GM12878 (cell line): Measurements from ENCODE around the gene PLCG2. TPM values are rescaled to one million over a fixed set of nuclear protein-coding genes. Genes with fewer than 3 reads are reported as not detected.

Experiments
- ATAC-seq: fragments of 200-7000 bp; cut with Tn5 transposase; 3 replicates; pipeline ENCODE4 v1.9.1; 2020; ENCODE audit warnings: mild to moderate bottlenecking, moderate library complexity
- BruUV-seq: library from RNA; stranded (reverse); fragments of 400-500 nt; replicated peaks from 2 replicates; lab custom pipeline; 2021; lab: Mats Ljungman, UMichigan
- CTCF ChIA-PET: fragments of 300-600 bp; sonication (Branson Sonifier 250); formaldehyde crosslinking; extraction: SDS; loops from one replicate; lab custom pipeline; 2021; ENCODE audit warnings: inconsistent platforms; lab: Yijun Ruan, JAX
- POLR2A ChIA-PET: fragments of 350-600 bp; formaldehyde crosslinking; extraction: SDS; loops from one replicate; lab custom pipeline; 2021; ENCODE audit warnings: inconsistent platforms; lab: Charles Lee
- RAD21 ChIA-PET: fragments of 300-600 bp; sonication (Branson Sonifier 250); formaldehyde crosslinking; loops from one replicate; lab custom pipeline; 2023; ENCODE audit warnings: antibody characterized with exemption; ENCODE audit not compliant: unreplicated experiment; lab: Charles Lee
- SMC1A ChIA-PET: fragments of 300-600 bp; sonication (Branson Sonifier 250); formaldehyde crosslinking; loops from one replicate; lab custom pipeline; 2023; ENCODE audit not compliant: unreplicated experiment, uncharacterized antibody; lab: Charles Lee
- DNase-seq: peaks from one replicate; pipeline ENCODE4 v3.0.0-alpha.2; 2011; ENCODE audit warnings: low read depth, low spot score
- FAIRE-seq: peaks from 3 replicates; lab custom pipeline; 2011; peaks lifted over from hg19 to GRCh38; lab: Jason Lieb, UNC
- H2AFZ ChIP-seq: 2 replicates; pipeline ENCODE4 v1.6.0; 2011; ENCODE audit warnings: low read depth, low read length, control low read depth; ENCODE audit not compliant: control insufficient read depth
- H3K27ac ChIP-seq: 2 replicates; pipeline ENCODE4 v1.5.1; 2011; ENCODE audit warnings: control low read depth; ENCODE audit not compliant: control insufficient read depth, insufficient read depth
- H3K27me3 ChIP-seq, 2 experiments: replicated peaks in 1 of 2; 2 replicates each; pipeline versions ENCODE4 v1.6.0 to v1.6.1; 2011; ENCODE audit warnings: low read length in 1 of 2; ENCODE audit not compliant: control insufficient read depth in 2 of 2, insufficient read depth in 2 of 2
- H3K36me3 ChIP-seq, 2 experiments: 2 replicates each; pipeline ENCODE4 v1.5.1; 2011; ENCODE audit warnings: low read length in 1 of 2; ENCODE audit not compliant: control insufficient read depth in 2 of 2, insufficient read depth in 2 of 2
- H3K4me1 ChIP-seq: 2 replicates; pipeline ENCODE4 v1.6.1; 2011; ENCODE audit warnings: mild to moderate bottlenecking, low read length, moderate library complexity, mixed read lengths; ENCODE audit not compliant: control insufficient read depth, insufficient read depth
- H3K4me2 ChIP-seq: 2 replicates; pipeline ENCODE4 v1.6.0; 2011; ENCODE audit warnings: control low read depth; ENCODE audit not compliant: control insufficient read depth, insufficient read depth
- H3K4me3 ChIP-seq: fragments of 200-600 bp; sonication (generic); 2 replicates; pipeline ENCODE4 v1.5.1; 2016
- H3K79me2 ChIP-seq: 2 replicates; pipeline ENCODE4 v1.6.0; 2011; ENCODE audit warnings: low read length; ENCODE audit not compliant: control insufficient read depth, insufficient read depth
- H3K9ac ChIP-seq: 2 replicates; pipeline ENCODE4 v1.8.0; 2011; ENCODE audit warnings: low read length, control low read depth, mixed read lengths; ENCODE audit not compliant: control insufficient read depth, insufficient read depth
- H3K9me3 ChIP-seq: replicated peaks from 3 replicates; pipeline ENCODE4 v1.5.1; 2011; ENCODE audit warnings: mild to moderate bottlenecking, low read length; ENCODE audit not compliant: control insufficient read depth, insufficient read depth
- H4K20me1 ChIP-seq: 2 replicates; pipeline ENCODE4 v1.6.0; 2011; ENCODE audit not compliant: control insufficient read depth, insufficient read depth
- CBX5 ChIP-seq: sonication (generic); IDR thresholded peaks from 2 replicates; pipeline ENCODE4 v1.6.1; 2016; ENCODE audit warnings: low read depth, moderate library complexity, mild to moderate bottlenecking, inconsistent platforms
- CEBPB ChIP-seq, 2 experiments: fragments of 150-350 bp in 1 of 2; IDR thresholded peaks; 2 replicates each; pipeline ENCODE4 v1.6.1; 2012 to 2014; ENCODE audit warnings: low read depth in 2 of 2, low read length in 2 of 2, borderline replicate concordance in 1 of 2, inconsistent platforms in 1 of 2
- HSF1 ChIP-seq: fragments of 150-350 bp; IDR thresholded peaks from 2 replicates; pipeline ENCODE4 v1.6.1; 2014; ENCODE audit warnings: mild to moderate bottlenecking, low read depth, low read length
- IKZF1 ChIP-seq: fragments of 450-650 bp; conservative IDR thresholded peaks from 2 replicates; pipeline ENCODE4 v1.6.1; 2017; ENCODE audit warnings: antibody characterized with exemption, mild to moderate bottlenecking
- NFYB ChIP-seq: IDR thresholded peaks from 2 replicates; pipeline ENCODE4 v1.6.1; 2011; ENCODE audit warnings: low read depth, mild to moderate bottlenecking, low read length, improper control_type of control experiment, moderate library complexity; ENCODE audit not compliant: insufficient read depth
- POLR2AphosphoS2 ChIP-seq: IDR thresholded peaks from 2 replicates; pipeline ENCODE4 v1.6.1; 2011; ENCODE audit warnings: low read depth, mild to moderate bottlenecking, low read length, improper control_type of control experiment, moderate library complexity
- RELA ChIP-seq: fragments of 450-650 bp; IDR thresholded peaks from 2 replicates; pipeline ENCODE4 v1.8.0; 2014; ENCODE audit warnings: borderline replicate concordance; ENCODE audit not compliant: partially characterized antibody
- RUNX3 ChIP-seq: IDR thresholded peaks from 2 replicates; pipeline ENCODE4 v1.6.1; 2012; ENCODE audit warnings: low read length, inconsistent platforms
- STAT3 ChIP-seq: IDR thresholded peaks from 2 replicates; pipeline ENCODE4 v1.6.1; 2011; ENCODE audit warnings: low read depth, low read length, improper control_type of control experiment
- YY1 ChIP-seq: IDR thresholded peaks from 2 replicates; pipeline ENCODE4 v1.6.1; 2011; ENCODE audit warnings: low read depth, mild to moderate bottlenecking, low read length
- ZBED1 ChIP-seq: IDR thresholded peaks from 2 replicates; pipeline ENCODE4 v1.6.1; 2016; ENCODE audit warnings: borderline replicate concordance
- ZNF687 ChIP-seq: fragments of 450-650 bp; IDR thresholded peaks from 2 replicates; pipeline ENCODE4 v1.6.1; 2017; ENCODE audit warnings: mild to moderate bottlenecking, moderate library complexity
- WGBS: methylation state at CpG from one replicate; pipeline ENCODE4 v1.1.6; 2016; ENCODE audit warnings: low lambda C conversion rate; ENCODE audit not compliant: insufficient replicate concordance, insufficient coverage; ENCODE audit errors: missing lambda C conversion rate; 5-methylcytosine and 5-hydroxymethylcytosine counted together
- in situ Hi-C: fragments of 300-500 bp; cut with MboI; formaldehyde crosslinking; loops from 9 replicates; pipeline ENCODE4 v1.14.3; 2018; ENCODE audit warnings: mixed read lengths
- intact Hi-C: fragments of 100-400 bp; cut with micrococcal nuclease; formaldehyde crosslinking; loops from one replicate; pipeline ENCODE4 v1.14.2; 2022; ENCODE audit not compliant: unreplicated experiment
- polyA plus RNA-seq, 11 experiments: library from polyadenylated mRNA; depleted of rRNA in 4 of 11; unstranded in 6 of 11; stranded (reverse) in 5 of 11; fragments of >200 nt; fragmentation: Nextera tagmentation in 4 of 11; fragmentation: Illumina TruSeq in 1 of 11; extraction: Ambion mirVana in 4 of 11; extraction: Trizol in 1 of 11; gene quantifications; 1 replicate in 1 of 11; 2 replicates in 10 of 11; pipeline versions ENCODE4 v1.2.1 to v1.2.3, GENCODE V29; 2011 to 2016; ENCODE audit warnings: inconsistent platforms in 2 of 11, missing spikeins in 2 of 11, low read depth in 1 of 11
- total RNA-seq, 4 experiments: library from RNA; depleted of rRNA in 3 of 4; stranded (reverse); fragments of >200 nt in 3 of 4; fragmentation: Illumina TruSeq in 1 of 4; extraction: Trizol in 1 of 4; gene quantifications; 2 replicates each; pipeline versions ENCODE4 v1.2.1 to v1.2.3, GENCODE V29; 2013 to 2021

PLCG2 gene
- total and polyA plus RNA-seq, 10 of the 15 experiments (the other 5 are each of a cell fraction or from before 2014, with no cell fraction given): 47.6 to 256 (median 149) TPM

GRCh38 chr16:81730090-81731051, 48.7 kb upstream of the PLCG2 start (continued):
- TF ChIP-seq ZNF687 (peak; percentile 70), POLR2AphosphoS2 (no peak), RUNX3 (no peak), STAT3 (no peak)
- TF ChIP-seq, all 136 proteins: peak for 36

GRCh38 chr16:81731649-81732048, 47.4 kb upstream of the PLCG2 start:
- Histone ChIP-seq H3K9ac (no peak overlapping the region), H3K27me3 (no peaks in the 10 kb centered on the region), H2AFZ (no peak overlapping the region), H4K20me1 (no peaks in the 10 kb centered on the region), H3K36me3 (no peaks in the 10 kb centered on the region), H3K9me3 (no peaks in the 10 kb centered on the region), H3K4me1 (peaks cover 12% of the 10 kb centered on the region), H3K79me2 (no peaks in the 10 kb centered on the region), H3K4me2 (no peak overlapping the region), H3K4me3 (no peak overlapping the region), H3K27ac (no peak overlapping the region)
- ChIA-PET CTCF (interaction anchor here (0.8 to 3.0 kb wide), 8 partner anchors 9 to 366 kb away, joined by 3 to 21 read pairs (median 3); no protein-coding TSS in a partner anchor), POLR2A (no interaction called here), SMC1A (no interaction called here), RAD21 (interaction anchor here (1.2 kb wide), 1 partner anchor 43 kb away, joined by 3 read pairs; no protein-coding TSS in a partner anchor)
- ATAC-seq: no peak
- BruUV-seq: no TSS peak
- no peak for FAIRE-seq
- WGBS: 75% methylated on average over 8 of the region's 8 CpGs
- no peak for DNase-seq
- in situ Hi-C loops (no loop called here), intact Hi-C loops (loop anchor here (10.0 kb wide), 2 partner anchors 467 to 727 kb away; partner anchors contain the start of genes CENPN and CMC2)
- no peak for TF ChIP-seq NFYB
- no peak for TF ChIP-seq HSF1
- TF ChIP-seq RELA: no peak
- TF ChIP-seq ZBED1: no peak
- TF ChIP-seq IKZF1: no peak
- TF ChIP-seq CBX5: no peak
- TF ChIP-seq YY1: no peak
- no peak for TF ChIP-seq CEBPB (IDR thresholded peaks at IDR 0.05; ENCODE audit: borderline replicate concordance in 1 of 2, low read depth in 2 of 2, low read length in 2 of 2)
